ENCODE measurements around the gene DDRGK1. TPM values are rescaled to one million over a fixed set of nuclear protein-coding genes. Genes with fewer than 3 reads are reported as not detected.
"Not testable (repeated sequence)": the region's sequence is repeated elsewhere in the genome, so short reads cannot be mapped to it uniquely, and the experiment has no call there.

Gene DDRGK1
- total and polyA plus RNA-seq, 2 donors from 2014 or later = 81.8 to 92.5 TPM

GRCh38 chr20:3158968-3159431 is 45.5 kb downstream of the DDRGK1 start:
- intact Hi-C loops (cut with DNase I) = no loop called here
- peaks cover 0 to 27% (median 17%) of the 10 kb centered on the region in 3 donors for H3K4me1 ChIP-seq (ENCODE audit: control insufficient read depth in 2 of 3, insufficient read depth in 2 of 3, low read depth in 1 of 3, low read length in 3 of 3)
- no peak for FAIRE-seq

GRCh38 chr20:3157817-3158216 is 46.7 kb downstream of the DDRGK1 start:
- FAIRE-seq = no peak
- peak overlapping the region in 2 of 3 donors; percentile 19 to 33 for H3K4me3 ChIP-seq (ENCODE audit: low read length in 3 of 3)
- intact Hi-C loops (cut with DNase I) = no loop called here
- TF ChIP-seq CTCF (IDR thresholded peaks at IDR 0.05; ENCODE audit: borderline replicate concordance, extremely low read depth, insufficient read depth) = no peak
- peak overlapping the region in 1 of 3 donors; percentile 49 for H3K9ac ChIP-seq (ENCODE audit: low read length in 3 of 3)
- DNase-seq = no peak
- H3K27ac ChIP-seq (ENCODE audit: low read depth in 2 of 2, low read length in 2 of 2) = no peak overlapping the region
- H3K27me3 ChIP-seq (ENCODE audit: control insufficient read depth, insufficient read depth, low read length) = no peaks in the 10 kb centered on the region
- H3K36me3 ChIP-seq (ENCODE audit: control insufficient read depth in 2 of 3, insufficient read depth in 3 of 3, low read length in 3 of 3) = no peaks in the 10 kb centered on the region
- H3K4me1 ChIP-seq (ENCODE audit: control insufficient read depth in 2 of 3, insufficient read depth in 2 of 3, low read depth in 1 of 3, low read length in 3 of 3) = peaks cover 0 to 18% (median 8%) of the 10 kb centered on the region in 3 donors
- no peaks in the 10 kb centered on the region for H3K9me3 ChIP-seq (ENCODE audit: control insufficient read depth in 2 of 3, insufficient read depth in 1 of 3, low read length in 3 of 3)

More at GRCh38 chr20:3158968-3159431, 45.5 kb downstream of the DDRGK1 start:
- Histone ChIP-seq H3K36me3 (ENCODE audit: control insufficient read depth in 2 of 3, insufficient read depth in 3 of 3, low read length in 3 of 3) (no peaks in the 10 kb centered on the region), H3K9me3 (ENCODE audit: control insufficient read depth in 2 of 3, insufficient read depth in 1 of 3, low read length in 3 of 3) (no peaks in the 10 kb centered on the region), H3K27me3 (ENCODE audit: control insufficient read depth, insufficient read depth, low read length) (no peaks in the 10 kb centered on the region), H3K27ac (ENCODE audit: low read depth in 2 of 2, low read length in 2 of 2) (peak overlapping the region in 1 of 2 donors; percentile 78), H3K9ac (ENCODE audit: low read length in 3 of 3) (peak overlapping the region; percentile 75 to 96 (median 88)), H3K4me3 (ENCODE audit: low read length in 3 of 3) (peak overlapping the region; percentile 86 to 96 (median 95))
- peak in 1 of 5 donors; percentile 38 for DNase-seq
- no peak for TF ChIP-seq CTCF (IDR thresholded peaks at IDR 0.05; ENCODE audit: borderline replicate concordance, extremely low read depth, insufficient read depth)

- Histone ChIP-seq H3K27me3 (ENCODE audit: control insufficient read depth, insufficient read depth, low read length) (no peaks in the 10 kb centered on the region), H3K9me3 (ENCODE audit: control insufficient read depth in 2 of 3, insufficient read depth in 1 of 3, low read length in 3 of 3) (no peaks in the 10 kb centered on the region), H3K36me3 (ENCODE audit: control insufficient read depth in 2 of 3, insufficient read depth in 3 of 3, low read length in 3 of 3) (no peaks in the 10 kb centered on the region), H3K4me3 (ENCODE audit: low read length in 3 of 3) (peak overlapping the region in 1 of 3 donors; percentile 3), H3K4me1 (ENCODE audit: control insufficient read depth in 2 of 3, insufficient read depth in 2 of 3, low read depth in 1 of 3, low read length in 3 of 3) (peaks cover 0 to 14% (median 2%) of the 10 kb centered on the region in 3 donors), H3K27ac (ENCODE audit: low read depth in 2 of 2, low read length in 2 of 2) (no peak overlapping the region), H3K9ac (ENCODE audit: low read length in 3 of 3) (peak overlapping the region in 2 of 3 donors; percentile 8 to 12)
- intact Hi-C loops (cut with DNase I) = no loop called here
- no peak for DNase-seq
- TF ChIP-seq CTCF (IDR thresholded peaks at IDR 0.05; ENCODE audit: borderline replicate concordance, extremely low read depth, insufficient read depth) = no peak
- FAIRE-seq = no peak
These were observed 47.5 kb downstream of the DDRGK1 start for GRCh38 chr20:3156811-3157619.

GRCh38 chr20:3152057-3152644 is 52.3 kb downstream of the DDRGK1 start:
- H3K27me3 ChIP-seq (ENCODE audit: control insufficient read depth, insufficient read depth, low read length); H3K27ac ChIP-seq (ENCODE audit: low read depth in 2 of 2, low read length in 2 of 2); H3K4me3 ChIP-seq (ENCODE audit: low read length in 3 of 3); FAIRE-seq; H3K4me1 ChIP-seq (ENCODE audit: control insufficient read depth in 2 of 3, insufficient read depth in 2 of 3, low read depth in 1 of 3, low read length in 3 of 3); H3K9me3 ChIP-seq (ENCODE audit: control insufficient read depth in 2 of 3, insufficient read depth in 1 of 3, low read length in 3 of 3); H3K9ac ChIP-seq (ENCODE audit: low read length in 3 of 3); intact Hi-C loops (cut with DNase I); DNase-seq: not testable (repeated sequence)
- peaks cover 0 to 18% (median 13%) of the 10 kb centered on the region in 3 donors for H3K36me3 ChIP-seq (ENCODE audit: control insufficient read depth in 2 of 3, insufficient read depth in 3 of 3, low read length in 3 of 3)

All from kidney (tissue), 14 donors.